ENCODE data around the gene CARNS1. TPM values are rescaled to one million over a fixed set of nuclear protein-coding genes. Genes with fewer than 3 reads are reported as not detected.

Gene CARNS1
- total RNA-seq, 1 donor from 2014 or later: 0.23 TPM

DNA sequence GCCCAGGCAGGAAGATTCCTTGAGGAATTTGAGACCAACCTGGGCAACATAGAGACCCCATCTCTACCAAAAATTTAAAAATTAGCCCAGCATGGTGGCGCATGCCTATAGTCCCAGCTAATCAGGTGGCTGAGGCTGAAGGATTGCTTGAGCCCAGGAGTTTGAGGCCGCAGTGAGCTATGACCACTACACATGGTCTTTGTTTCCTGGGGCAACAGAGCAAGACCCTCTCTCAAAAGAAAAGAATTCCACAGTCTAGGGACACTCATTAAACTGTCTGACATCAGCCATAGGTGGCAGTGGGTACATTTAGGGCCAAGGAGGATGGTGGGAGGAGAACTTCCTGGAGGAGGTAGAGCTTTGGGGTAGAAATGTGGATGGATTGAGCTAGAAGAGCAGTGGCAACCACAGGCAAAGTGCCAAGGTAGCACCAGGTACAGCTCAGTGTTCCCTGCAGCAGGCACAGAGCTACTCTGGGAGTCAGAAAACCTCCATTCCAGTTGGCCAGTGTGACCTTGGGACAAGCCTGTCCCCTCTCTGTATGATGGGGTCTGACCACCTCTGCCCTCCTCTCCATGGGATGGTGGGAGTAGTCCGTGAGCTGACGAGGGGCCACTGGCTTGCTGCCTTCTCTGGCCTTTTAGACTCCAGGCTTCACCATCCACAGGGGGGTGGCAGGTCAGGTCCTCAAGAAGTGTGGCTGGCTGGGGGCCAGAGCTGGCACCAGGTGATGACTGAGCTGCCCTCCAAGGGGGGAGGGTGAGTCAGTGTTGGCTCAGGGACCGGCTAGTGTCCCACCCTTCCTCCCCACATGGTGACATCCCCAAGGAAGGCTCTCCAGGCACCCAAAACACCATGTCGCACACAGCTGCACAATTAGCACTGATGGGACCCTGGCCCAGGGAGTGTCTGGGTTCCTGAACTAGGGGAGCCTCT lies 38.3 kb upstream of the CARNS1 start:
- TF ChIP-seq, protein P1, sequence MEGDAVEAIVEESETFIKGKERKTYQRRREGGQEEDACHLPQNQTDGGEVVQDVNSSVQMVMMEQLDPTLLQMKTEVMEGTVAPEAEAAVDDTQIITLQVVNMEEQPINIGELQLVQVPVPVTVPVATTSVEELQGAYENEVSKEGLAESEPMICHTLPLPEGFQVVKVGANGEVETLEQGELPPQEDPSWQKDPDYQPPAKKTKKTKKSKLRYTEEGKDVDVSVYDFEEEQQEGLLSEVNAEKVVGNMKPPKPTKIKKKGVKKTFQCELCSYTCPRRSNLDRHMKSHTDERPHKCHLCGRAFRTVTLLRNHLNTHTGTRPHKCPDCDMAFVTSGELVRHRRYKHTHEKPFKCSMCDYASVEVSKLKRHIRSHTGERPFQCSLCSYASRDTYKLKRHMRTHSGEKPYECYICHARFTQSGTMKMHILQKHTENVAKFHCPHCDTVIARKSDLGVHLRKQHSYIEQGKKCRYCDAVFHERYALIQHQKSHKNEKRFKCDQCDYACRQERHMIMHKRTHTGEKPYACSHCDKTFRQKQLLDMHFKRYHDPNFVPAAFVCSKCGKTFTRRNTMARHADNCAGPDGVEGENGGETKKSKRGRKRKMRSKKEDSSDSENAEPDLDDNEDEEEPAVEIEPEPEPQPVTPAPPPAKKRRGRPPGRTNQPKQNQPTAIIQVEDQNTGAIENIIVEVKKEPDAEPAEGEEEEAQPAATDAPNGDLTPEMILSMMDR (IDR thresholded peaks at IDR 0.05; ENCODE audit: insufficient read depth, low read depth, low read length): no peak
- no peak for TF ChIP-seq EZH2 (IDR thresholded peaks at IDR 0.05; ENCODE audit: insufficient read depth, low read length)
- Histone ChIP-seq H4K20me1 (ENCODE audit: insufficient read depth, low read length) (peaks cover 1% of the 10 kb centered on the region), H3K36me3 (ENCODE audit: insufficient read depth, low read length) (no peaks in the 10 kb centered on the region), H3K27me3 (ENCODE audit: insufficient read depth, low read length) (no peaks in the 10 kb centered on the region), H3K9me3 (ENCODE audit: insufficient read depth, low read depth, low read length) (no peaks in the 10 kb centered on the region), H3K79me2 (ENCODE audit: insufficient read depth, low read length) (peaks cover 8% of the 10 kb centered on the region), H2AFZ (ENCODE audit: low read depth, low read length) (no peak overlapping the region), H3K4me3 (ENCODE audit: insufficient read depth, low read depth, low read length) (no peak overlapping the region), H3K4me2 (ENCODE audit: low read length) (no peak overlapping the region), H3K27ac (ENCODE audit: low read depth, low read length) (no peak overlapping the region), H3K9ac (ENCODE audit: low read length) (no peak overlapping the region), H3K4me1 (ENCODE audit: insufficient read depth, low read length) (peaks cover 36% of the 10 kb centered on the region)
- Mint-ChIP-seq H3K27me3 (ENCODE audit: low read depth, unreplicated experiment) (peaks cover 6% of the 10 kb centered on the region), H3K27ac (ENCODE audit: unreplicated experiment) (no peak overlapping the region), H3K9me3 (ENCODE audit: unreplicated experiment) (no peaks in the 10 kb centered on the region), H3K36me3 (ENCODE audit: low read depth, unreplicated experiment) (no peaks in the 10 kb centered on the region), H3K4me3 (ENCODE audit: unreplicated experiment) (peak overlapping the region; percentile 45), H3K4me1 (ENCODE audit: low read depth, unreplicated experiment) (peaks cover 15% of the 10 kb centered on the region)
- DNase-seq (ENCODE audit: low read depth): no peak
- FAIRE-seq: no peak

DNA sequence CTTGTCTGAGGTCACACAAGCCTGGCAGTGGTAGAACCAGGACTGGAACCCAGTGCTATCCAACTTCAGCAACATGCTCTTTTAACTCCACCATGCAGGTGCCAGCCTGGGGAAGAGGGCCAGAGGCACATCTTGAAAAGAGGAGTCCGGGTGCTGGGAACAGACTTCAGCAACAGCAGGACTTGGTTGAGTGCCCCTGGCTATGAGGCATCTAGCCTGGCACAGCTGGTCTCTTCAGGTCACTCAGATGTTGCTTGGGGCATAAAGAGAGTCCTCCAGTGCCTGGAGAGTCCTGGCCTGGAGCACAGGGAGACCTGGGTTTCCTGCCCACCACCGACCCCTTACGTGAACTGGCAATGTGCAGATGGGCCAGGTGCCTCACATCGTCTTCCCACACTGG lies 36.9 kb upstream of the CARNS1 start:
- DNase-seq (ENCODE audit: low read depth) (no peak), FAIRE-seq (no peak)
- no peak overlapping the region for H2AFZ ChIP-seq (ENCODE audit: low read depth, low read length)
- no peak overlapping the region for H3K4me2 ChIP-seq (ENCODE audit: low read length)
- no peaks in the 10 kb centered on the region for H3K36me3 ChIP-seq (ENCODE audit: insufficient read depth, low read length)
- Mint-ChIP-seq H3K9me3 (ENCODE audit: unreplicated experiment) (no peaks in the 10 kb centered on the region), H3K4me1 (ENCODE audit: low read depth, unreplicated experiment) (peaks cover 16% of the 10 kb centered on the region), H3K36me3 (ENCODE audit: low read depth, unreplicated experiment) (no peaks in the 10 kb centered on the region), H3K4me3 (ENCODE audit: unreplicated experiment) (no peak overlapping the region), H3K27ac (ENCODE audit: unreplicated experiment) (no peak overlapping the region), H3K27me3 (ENCODE audit: low read depth, unreplicated experiment) (peaks cover 6% of the 10 kb centered on the region)
- no peaks in the 10 kb centered on the region for H3K79me2 ChIP-seq (ENCODE audit: insufficient read depth, low read length)
- no peak overlapping the region for H3K4me3 ChIP-seq (ENCODE audit: insufficient read depth, low read depth, low read length)
- no peaks in the 10 kb centered on the region for H4K20me1 ChIP-seq (ENCODE audit: insufficient read depth, low read length)
- H3K4me1 ChIP-seq (ENCODE audit: insufficient read depth, low read length): peaks cover 35% of the 10 kb centered on the region
- no peaks in the 10 kb centered on the region for H3K27me3 ChIP-seq (ENCODE audit: insufficient read depth, low read length)
- no peaks in the 10 kb centered on the region for H3K9me3 ChIP-seq (ENCODE audit: insufficient read depth, low read depth, low read length)
- TF ChIP-seq EZH2 (IDR thresholded peaks at IDR 0.05; ENCODE audit: insufficient read depth, low read length): no peak
- TF ChIP-seq, protein P1 (IDR thresholded peaks at IDR 0.05; ENCODE audit: insufficient read depth, low read depth, low read length): no peak
- H3K9ac ChIP-seq (ENCODE audit: low read length): no peak overlapping the region
- no peak overlapping the region for H3K27ac ChIP-seq (ENCODE audit: low read depth, low read length)

Measured in astrocyte (in vitro differentiated cells and primary cell).